Neutrophil (primary cell): ENCODE data around the gene EDRF1.

Experiments used
- H3K27ac ChIP-seq: fragments of 200-600 bp; sonication (generic); 2 replicates; pipeline ENCODE4 v1.5.1; 2016; ENCODE audit warnings: mild to moderate bottlenecking, moderate library complexity
- H3K27me3 ChIP-seq: fragments of 200-600 bp; sonication (generic); 2 replicates; pipeline ENCODE4 v1.6.0; 2016; ENCODE audit warnings: mild to moderate bottlenecking
- H3K36me3 ChIP-seq: fragments of 200-600 bp; sonication (generic); 2 replicates; pipeline ENCODE4 v1.5.1; 2017
- H3K4me1 ChIP-seq, 2 experiments: fragments of 200-600 bp in 1 of 2; sonication (generic) in 1 of 2; 1 replicate in 1 of 2; 2 replicates in 1 of 2; pipeline versions ENCODE4 v1.5.1 to v1.6.1; 2013 to 2016; ENCODE audit warnings: low read depth in 1 of 2, low read length in 1 of 2, mild to moderate bottlenecking in 1 of 2, moderate library complexity in 1 of 2; ENCODE audit not compliant: control insufficient read depth in 1 of 2, insufficient read depth in 1 of 2
- H3K4me3 ChIP-seq, 2 experiments: fragments of 200-600 bp in 1 of 2; sonication (generic) in 1 of 2; 1 replicate in 1 of 2; 2 replicates in 1 of 2; pipeline ENCODE4 v1.5.1; 2013 to 2016; ENCODE audit warnings: low read depth in 1 of 2, low read length in 1 of 2, mild to moderate bottlenecking in 1 of 2, moderate library complexity in 1 of 2
- H3K9me3 ChIP-seq: fragments of 200-600 bp; sonication (generic); 2 replicates; pipeline ENCODE4 v1.5.1; 2016
- CTCF ChIP-seq: fragments of 200-600 bp; sonication (generic); IDR thresholded peaks from 2 replicates; pipeline ENCODE4 v1.5.1; 2016; ENCODE audit warnings: antibody characterized with exemption

Gene EDRF1

GRCh38 chr10:125684581-125684980 is 34.9 kb upstream of the EDRF1 start:
- TF ChIP-seq CTCF: no peak
- Histone ChIP-seq H3K27ac (no peak overlapping the region), H3K9me3 (no peaks in the 10 kb centered on the region), H3K4me3 (no peak overlapping the region), H3K36me3 (no peaks in the 10 kb centered on the region), H3K27me3 (peaks cover 16% of the 10 kb centered on the region), H3K4me1 (no peaks in the 10 kb centered on the region)

DNA sequence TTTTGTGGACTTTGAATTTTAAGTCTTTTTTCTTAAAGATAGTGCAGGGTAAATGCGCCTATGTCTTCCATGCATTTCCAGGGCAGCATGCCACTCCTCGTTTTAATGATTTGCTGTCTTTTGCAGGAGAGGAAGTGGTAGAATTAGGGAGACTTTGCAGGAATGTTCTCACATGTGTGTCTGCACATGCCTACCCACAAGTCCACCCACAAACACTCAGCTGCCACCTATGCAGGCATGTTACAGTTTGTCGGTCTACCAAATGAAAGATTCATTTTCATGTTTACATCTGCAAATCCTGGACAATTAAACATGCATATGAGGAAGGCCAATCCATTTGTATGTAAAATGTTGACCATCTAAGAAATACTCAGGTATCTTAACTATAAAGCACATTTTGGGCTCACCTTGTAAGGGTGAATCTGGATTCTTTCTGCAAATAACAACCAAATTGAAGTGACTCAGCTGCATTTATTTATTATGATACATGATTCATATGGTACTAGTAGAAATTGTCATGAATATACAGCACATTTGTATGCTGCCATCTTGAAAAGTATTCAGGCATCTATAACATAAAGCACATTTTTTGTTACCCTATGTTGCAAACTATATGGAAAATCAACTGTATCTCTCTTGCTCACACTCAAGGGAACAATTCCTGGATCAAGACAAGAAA is 31.9 kb upstream of the EDRF1 start:
- no peaks in the 10 kb centered on the region for H3K36me3 ChIP-seq
- no peak overlapping the region for H3K27ac ChIP-seq
- peaks cover 20% of the 10 kb centered on the region for H3K27me3 ChIP-seq
- H3K9me3 ChIP-seq: no peaks in the 10 kb centered on the region
- no peak for TF ChIP-seq CTCF
- H3K4me1 ChIP-seq: no peaks in the 10 kb centered on the region
- no peak overlapping the region for H3K4me3 ChIP-seq

DNA sequence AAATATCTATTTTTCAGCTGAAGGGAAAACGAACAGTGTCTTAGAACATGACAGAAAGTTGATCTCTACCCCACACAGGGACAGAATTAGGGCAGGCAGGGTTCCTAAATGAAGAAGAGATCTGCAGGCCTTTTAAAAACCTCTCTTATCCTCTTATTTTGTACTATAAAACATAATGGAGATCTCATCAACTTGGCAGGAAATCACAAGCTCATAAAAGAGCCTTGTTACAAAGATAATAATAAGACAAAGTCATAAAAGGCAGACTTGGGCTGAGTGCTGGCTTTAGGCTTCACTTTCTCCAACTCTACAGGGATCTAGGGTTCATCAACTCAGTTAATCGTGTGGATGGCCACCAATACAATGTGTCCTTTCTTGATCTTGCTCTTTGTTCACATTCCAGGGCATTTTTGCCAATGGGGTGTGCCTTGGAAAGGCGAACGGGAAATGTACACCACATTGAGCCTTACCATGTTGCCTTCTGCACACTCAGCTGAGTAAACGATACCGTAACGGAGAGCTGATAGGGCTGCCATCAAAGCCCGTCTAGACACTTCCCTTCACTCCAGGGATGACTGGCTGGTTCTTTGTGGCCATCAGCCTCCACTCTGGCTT is 29.4 kb upstream of the EDRF1 start:
- no peaks in the 10 kb centered on the region for H3K9me3 ChIP-seq
- H3K27me3 ChIP-seq: peaks cover 20% of the 10 kb centered on the region
- no peak for TF ChIP-seq CTCF
- no peak overlapping the region for H3K4me3 ChIP-seq
- no peaks in the 10 kb centered on the region for H3K36me3 ChIP-seq
- no peaks in the 10 kb centered on the region for H3K4me1 ChIP-seq
- no peak overlapping the region for H3K27ac ChIP-seq

- H3K4me3 ChIP-seq: no peak overlapping the region
Observed at GRCh38 chr10:125691160-125691981, 28.1 kb upstream of the EDRF1 start.

DNA sequence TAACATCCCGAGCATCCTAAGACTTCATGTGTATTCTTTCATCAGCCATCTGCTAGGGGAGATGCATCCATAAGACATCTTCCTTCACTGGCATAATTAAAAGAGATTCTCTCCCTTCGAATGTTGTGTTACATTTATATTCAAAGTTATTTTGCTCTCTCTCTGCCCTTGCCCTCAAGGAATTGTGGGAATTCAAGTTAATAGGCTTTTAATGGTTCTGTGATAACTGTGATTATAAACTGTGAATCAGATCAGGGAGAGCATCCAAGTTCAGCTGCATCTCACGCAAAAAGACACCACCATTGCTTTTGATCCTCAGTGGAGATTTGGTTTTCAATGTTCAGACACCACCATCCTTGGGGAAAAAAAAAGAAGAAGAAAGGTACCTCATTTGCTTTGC is 27.3 kb upstream of the EDRF1 start:
- no peak overlapping the region for H3K27ac ChIP-seq
- no peak for TF ChIP-seq CTCF
- H3K36me3 ChIP-seq: no peaks in the 10 kb centered on the region
- H3K27me3 ChIP-seq: peaks cover 19% of the 10 kb centered on the region
- H3K9me3 ChIP-seq: no peaks in the 10 kb centered on the region
- no peak overlapping the region for H3K4me3 ChIP-seq
- H3K4me1 ChIP-seq: no peaks in the 10 kb centered on the region

More at GRCh38 chr10:125691160-125691981, 28.1 kb upstream of the EDRF1 start:
- Histone ChIP-seq H3K9me3 (no peaks in the 10 kb centered on the region), H3K27ac (no peak overlapping the region), H3K27me3 (peaks cover 20% of the 10 kb centered on the region), H3K36me3 (no peaks in the 10 kb centered on the region), H3K4me1 (no peaks in the 10 kb centered on the region)
- TF ChIP-seq CTCF: no peak
